ENCODE measurements around the gene KCNH6.

Gene KCNH6

DNA sequence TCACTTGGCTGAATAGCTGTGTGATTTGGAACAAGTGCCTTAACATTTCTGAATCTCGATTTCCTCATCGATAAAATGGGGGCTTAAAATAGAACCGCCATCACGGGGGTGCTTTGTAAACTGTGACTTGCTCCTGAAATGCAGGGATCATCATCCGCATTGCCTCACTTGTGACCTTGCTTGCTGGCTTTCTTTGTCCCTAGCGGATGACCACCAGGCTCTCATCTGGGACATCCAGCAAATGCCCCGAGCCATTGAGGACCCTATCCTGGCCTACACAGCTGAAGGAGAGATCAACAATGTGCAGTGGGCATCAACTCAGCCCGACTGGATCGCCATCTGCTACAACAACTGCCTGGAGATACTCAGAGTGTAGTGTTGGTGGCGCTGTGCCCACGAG lies 65.6 kb downstream of the KCNH6 start:
- H3K4me1 ChIP-seq (ENCODE audit: insufficient read depth, poor library complexity, severe bottlenecking): no peaks in the 10 kb centered on the region
- no peak for DNase-seq (ENCODE audit: low spot score)
- H3K9me3 ChIP-seq (ENCODE audit: severe bottlenecking): no peaks in the 10 kb centered on the region
- no peaks in the 10 kb centered on the region for H3K27me3 ChIP-seq (ENCODE audit: insufficient read depth, poor library complexity, severe bottlenecking)
- H3K36me3 ChIP-seq (ENCODE audit: low read depth): peaks cover 88% of the 10 kb centered on the region
- H3K4me3 ChIP-seq (ENCODE audit: severe bottlenecking): no peak overlapping the region
- TF ChIP-seq CTCF (IDR thresholded peaks at IDR 0.05; ENCODE audit: poor library complexity, severe bottlenecking): no peak
- ATAC-seq (ENCODE audit: low read depth): no peak
- H3K27ac ChIP-seq (ENCODE audit: poor library complexity, severe bottlenecking): no peak overlapping the region

- no peaks in the 10 kb centered on the region for H3K9me3 ChIP-seq (ENCODE audit: severe bottlenecking)
- no peak for DNase-seq (ENCODE audit: low spot score)
- no peaks in the 10 kb centered on the region for H3K27me3 ChIP-seq (ENCODE audit: insufficient read depth, poor library complexity, severe bottlenecking)
- no peak for TF ChIP-seq CTCF (IDR thresholded peaks at IDR 0.05; ENCODE audit: poor library complexity, severe bottlenecking)
- H3K27ac ChIP-seq (ENCODE audit: poor library complexity, severe bottlenecking): no peak overlapping the region
- peak; percentile 25; the same call in 1 of the 3 replicates for ATAC-seq (ENCODE audit: low read depth)
- H3K4me1 ChIP-seq (ENCODE audit: insufficient read depth, poor library complexity, severe bottlenecking): no peaks in the 10 kb centered on the region
- no peak overlapping the region for H3K4me3 ChIP-seq (ENCODE audit: severe bottlenecking)
- H3K36me3 ChIP-seq (ENCODE audit: low read depth): peaks cover 81% of the 10 kb centered on the region
These were observed 66.5 kb downstream of the KCNH6 start for GRCh38 chr17:63589646-63590045.

DNA sequence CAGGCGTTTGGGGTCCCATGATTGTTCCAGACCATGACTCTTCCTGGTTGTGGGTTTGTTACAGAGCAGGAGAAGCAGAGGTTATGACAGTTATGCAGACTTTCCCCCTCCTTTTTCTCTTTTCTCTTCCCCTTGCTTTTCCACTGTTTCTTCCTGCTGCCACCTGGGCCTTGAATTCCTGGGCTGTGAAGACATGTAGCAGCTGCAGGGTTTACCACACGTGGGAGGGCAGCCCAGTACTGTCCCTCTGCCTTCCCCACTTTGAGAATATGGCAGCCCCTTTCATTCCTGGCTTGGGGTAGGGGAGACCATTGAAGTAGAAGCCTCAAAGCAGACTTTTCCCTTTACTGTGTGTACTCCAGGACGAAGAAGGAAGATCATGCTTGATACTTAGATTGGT lies 69.6 kb downstream of the KCNH6 start:
- Histone ChIP-seq H3K9me3 (ENCODE audit: severe bottlenecking) (no peaks in the 10 kb centered on the region), H3K36me3 (ENCODE audit: low read depth) (peaks cover 50% of the 10 kb centered on the region), H3K4me3 (ENCODE audit: severe bottlenecking) (no peak overlapping the region), H3K27ac (ENCODE audit: poor library complexity, severe bottlenecking) (no peak overlapping the region), H3K27me3 (ENCODE audit: insufficient read depth, poor library complexity, severe bottlenecking) (no peaks in the 10 kb centered on the region), H3K4me1 (ENCODE audit: insufficient read depth, poor library complexity, severe bottlenecking) (no peaks in the 10 kb centered on the region)
- no peak for DNase-seq (ENCODE audit: low spot score)
- TF ChIP-seq CTCF (IDR thresholded peaks at IDR 0.05; ENCODE audit: poor library complexity, severe bottlenecking): no peak
- no peak for ATAC-seq (ENCODE audit: low read depth)

GRCh38 chr17:63595132-63595531 lies 72.0 kb downstream of the KCNH6 start:
- no peak for ATAC-seq (ENCODE audit: low read depth)
- Histone ChIP-seq H3K4me3 (ENCODE audit: severe bottlenecking) (no peak overlapping the region), H3K36me3 (ENCODE audit: low read depth) (peaks cover 29% of the 10 kb centered on the region), H3K4me1 (ENCODE audit: insufficient read depth, poor library complexity, severe bottlenecking) (no peaks in the 10 kb centered on the region), H3K27ac (ENCODE audit: poor library complexity, severe bottlenecking) (no peak overlapping the region), H3K9me3 (ENCODE audit: severe bottlenecking) (no peaks in the 10 kb centered on the region), H3K27me3 (ENCODE audit: insufficient read depth, poor library complexity, severe bottlenecking) (no peaks in the 10 kb centered on the region)
- DNase-seq (ENCODE audit: low spot score): no peak
- TF ChIP-seq CTCF (IDR thresholded peaks at IDR 0.05; ENCODE audit: poor library complexity, severe bottlenecking): no peak
